Tibial nerve (tissue), 4 donors: ENCODE results near the gene PIMREG. TPM values are rescaled to one million over a fixed set of nuclear protein-coding genes. Genes with fewer than 3 reads are reported as not detected.

Source experiments
- DNase-seq, 2 donors: peaks; one replicate each; pipeline ENCODE4 v3.0.0-alpha.2; 2019; ENCODE audit warnings: low spot score in 2 of 2
- H3K27ac ChIP-seq, 4 donors: fragments of 200-600 bp; sonication (generic) in 3 of 4; one replicate each; pipeline ENCODE4 v1.5.1; 2017 to 2019; ENCODE audit warnings: mild to moderate bottlenecking in 1 of 4
- H3K27me3 ChIP-seq, 2 donors: fragments of 200-600 bp; sonication (generic) in 1 of 2; one replicate each; pipeline versions ENCODE4 v1.5.1 to v1.6.0; 2017 to 2019
- H3K36me3 ChIP-seq, 3 donors: fragments of 200-600 bp; sonication (generic); one replicate each; pipeline ENCODE4 v1.5.1; 2018 to 2019
- H3K4me1 ChIP-seq, 4 donors: fragments of 200-600 bp; sonication (generic) in 3 of 4; one replicate each; pipeline ENCODE4 v1.5.1; 2017 to 2019
- H3K4me3 ChIP-seq, 4 donors: fragments of 200-600 bp; sonication (generic) in 3 of 4; one replicate each; pipeline ENCODE4 v1.5.1; 2017 to 2019; ENCODE audit warnings: mild to moderate bottlenecking in 1 of 4, moderate library complexity in 1 of 4
- H3K9me3 ChIP-seq, 4 donors: fragments of 200-600 bp; sonication (generic) in 3 of 4; one replicate each; pipeline ENCODE4 v1.5.1; 2017 to 2019
- CTCF ChIP-seq, 5 experiments: fragments of 200-600 bp in 3 of 5; fragments of 450-650 bp in 2 of 5; sonication (generic) in 3 of 5; IDR thresholded peaks; one replicate each; pipeline ENCODE4 v1.5.1; 2016 to 2019; ENCODE audit warnings: antibody characterized with exemption in 5 of 5, mild to moderate bottlenecking in 3 of 5, moderate library complexity in 2 of 5
- EP300 ChIP-seq, 2 donors: sonication (generic); formaldehyde crosslinking; IDR thresholded peaks; one replicate each; pipeline ENCODE4 v1.6.1; 2017; ENCODE audit warnings: antibody characterized with exemption in 2 of 2, mild to moderate bottlenecking in 1 of 2
- POLR2A ChIP-seq, 2 donors: fragments of 450-650 bp; IDR thresholded peaks; one replicate each; pipeline ENCODE4 v1.6.1; 2017; ENCODE audit warnings: antibody characterized with exemption in 2 of 2, mild to moderate bottlenecking in 2 of 2, moderate library complexity in 2 of 2
- WGBS, 2 donors: methylation state at CpG; one replicate each; pipeline ENCODE4 v1.1.5; 2018; 5-methylcytosine and 5-hydroxymethylcytosine counted together
- total RNA-seq, 4 donors: library from RNA; depleted of rRNA; stranded (reverse); fragments of >200 nt; gene quantifications; one replicate each; pipeline ENCODE4 v1.1.0, GENCODE V29; 2016

Gene PIMREG
- under 1 TPM in 2 of 4 donors, not detected in 2; 0.42 to 0.59 TPM for total RNA-seq

GRCh38 chr17:6443692-6444570, at the start of gene PIMREG:
Gene PIMREG (plus strand): TSS chr17:6444455. CDS start chr17:6445111, 656 bp downstream.
- H3K4me1 ChIP-seq, result peaks cover 0 to 20% (median 4%) of the 10 kb centered on the region in 4 donors
- H3K36me3 ChIP-seq, result no peaks in the 10 kb centered on the region
- H3K27me3 ChIP-seq, result peaks cover 0 to 29% of the 10 kb centered on the region in 2 donors
- H3K4me3 ChIP-seq, result peak within 1 kb of the TSS; percentile 30 to 68 (median 53)
- TF ChIP-seq CTCF (IDR thresholded peaks at IDR 0.05), result no peak
- no peak for TF ChIP-seq EP300 (IDR thresholded peaks at IDR 0.05)
- TF ChIP-seq POLR2A (IDR thresholded peaks at IDR 0.05), result peak in 1 of 2 donors; percentile 7
- WGBS, 2 donors, result 0 to 1% methylated on average over 38 to 56 of the region's 62 CpGs
- no peaks in the 10 kb centered on the region for H3K9me3 ChIP-seq
- DNase-seq, result peak; percentile 83 to 89
- peak within 1 kb of the TSS in 2 of 4 donors; percentile 48 to 59 for H3K27ac ChIP-seq

- Histone ChIP-seq H3K4me1 (no peaks in the 10 kb centered on the region), H3K4me3 (no peak overlapping the region), H3K27ac (no peak overlapping the region), H3K36me3 (no peaks in the 10 kb centered on the region), H3K9me3 (peaks cover 0 to 27% (median 0%) of the 10 kb centered on the region in 4 donors), H3K27me3 (no peaks in the 10 kb centered on the region)
- TF ChIP-seq CTCF (IDR thresholded peaks at IDR 0.05), result no peak
- TF ChIP-seq EP300 (IDR thresholded peaks at IDR 0.05), result no peak
- TF ChIP-seq POLR2A (IDR thresholded peaks at IDR 0.05), result no peak
- 54 to 75% methylated on average over 2 of the region's 2 CpGs for WGBS, 2 donors
- DNase-seq, result no peak
Observed at GRCh38 chr17:6398955-6399354, 45.3 kb upstream of the PIMREG start.

GRCh38 chr17:6402258-6402657, 42.0 kb upstream of the PIMREG start:
- no peaks in the 10 kb centered on the region for H3K27me3 ChIP-seq
- DNase-seq, result no peak
- no peaks in the 10 kb centered on the region for H3K36me3 ChIP-seq
- H3K4me1 ChIP-seq, result no peaks in the 10 kb centered on the region
- WGBS, 2 donors, result 75% methylated on average over 6 of the region's 6 CpGs
- no peak overlapping the region for H3K27ac ChIP-seq
- TF ChIP-seq POLR2A (IDR thresholded peaks at IDR 0.05) (no peak), EP300 (IDR thresholded peaks at IDR 0.05) (no peak), CTCF (IDR thresholded peaks at IDR 0.05) (no peak)
- no peak overlapping the region for H3K4me3 ChIP-seq
- peaks cover 0 to 27% (median 0%) of the 10 kb centered on the region in 4 donors for H3K9me3 ChIP-seq

GRCh38 chr17:6408276-6408675, 36.0 kb upstream of the PIMREG start:
- Histone ChIP-seq H3K36me3 (no peaks in the 10 kb centered on the region), H3K4me1 (no peaks in the 10 kb centered on the region), H3K27me3 (no peaks in the 10 kb centered on the region), H3K27ac (no peak overlapping the region), H3K9me3 (peaks cover 0 to 8% (median 0%) of the 10 kb centered on the region in 4 donors), H3K4me3 (no peak overlapping the region)
- WGBS, 2 donors, result 57 to 64% methylated on average over 6 of the region's 6 CpGs
- no peak for DNase-seq
- TF ChIP-seq EP300 (IDR thresholded peaks at IDR 0.05) (no peak), POLR2A (IDR thresholded peaks at IDR 0.05) (no peak), CTCF (IDR thresholded peaks at IDR 0.05) (no peak)

GRCh38 chr17:6408735-6409134, 35.5 kb upstream of the PIMREG start:
- no peaks in the 10 kb centered on the region for H3K36me3 ChIP-seq
- no peak for DNase-seq
- TF ChIP-seq EP300 (IDR thresholded peaks at IDR 0.05) (no peak), CTCF (IDR thresholded peaks at IDR 0.05) (no peak), POLR2A (IDR thresholded peaks at IDR 0.05) (no peak)
- H3K27me3 ChIP-seq, result no peaks in the 10 kb centered on the region
- H3K4me3 ChIP-seq, result no peak overlapping the region
- no peaks in the 10 kb centered on the region for H3K4me1 ChIP-seq
- WGBS, 2 donors, result 33 to 47% methylated on average over 10 of the region's 10 CpGs
- no peak overlapping the region for H3K27ac ChIP-seq
- peaks cover 0 to 8% (median 0%) of the 10 kb centered on the region in 4 donors for H3K9me3 ChIP-seq
